Naive thymus-derived CD4-positive, alpha-beta T cell (primary cell): Measurements from ENCODE around the gene ACAT2. TPM values are rescaled to one million over a fixed set of nuclear protein-coding genes. Genes with fewer than 3 reads are reported as not detected.

Experiments
- ATAC-seq: fragments of 150-1000 bp; cut with Tn5 transposase; 2 replicates; pipeline ENCODE4 v1.10.0; 2021; ENCODE audit warnings: mild to moderate bottlenecking, moderate library complexity
- CTCF ChIA-PET: fragments of 350-600 bp; sonication (Branson Sonifier 250); formaldehyde crosslinking; loops from one replicate; lab custom pipeline; 2021; ENCODE audit warnings: antibody characterized with exemption; lab: Charles Lee
- POLR2A ChIA-PET: fragments of 350-600 bp; sonication (Branson Sonifier 250); formaldehyde crosslinking; loops from one replicate; lab custom pipeline; 2021; ENCODE audit warnings: antibody characterized with exemption, inconsistent platforms; lab: Charles Lee
- DNase-seq, 9 donors: peaks; one replicate each; pipeline versions ENCODE4 v3.0.0 to v3.0.0-alpha.2; 2020 to 2022; ENCODE audit warnings: mixed read lengths in 1 of 9
- H3K27ac ChIP-seq: one replicate; pipeline ENCODE4 v1.7.0; 2013; ENCODE audit warnings: mild to moderate bottlenecking, low read depth, low read length, moderate library complexity
- H3K27me3 ChIP-seq, 2 donors: one replicate each; pipeline ENCODE4 v1.7.0; 2013; ENCODE audit warnings: low read length in 2 of 2, mild to moderate bottlenecking in 2 of 2, moderate library complexity in 2 of 2; ENCODE audit not compliant: control insufficient read depth in 2 of 2, insufficient read depth in 2 of 2
- H3K36me3 ChIP-seq, 3 experiments: 1 replicate in 2 of 3; 2 replicates in 1 of 3; pipeline ENCODE4 v1.7.0; 2013; ENCODE audit warnings: low read length in 3 of 3, mild to moderate bottlenecking in 3 of 3, moderate library complexity in 1 of 3; ENCODE audit not compliant: insufficient read depth in 3 of 3, control insufficient read depth in 2 of 3
- H3K4me1 ChIP-seq, 2 donors: one replicate each; pipeline ENCODE4 v1.7.0; 2013; ENCODE audit warnings: low read length in 2 of 2, mild to moderate bottlenecking in 2 of 2, moderate library complexity in 1 of 2; ENCODE audit not compliant: control insufficient read depth in 2 of 2, insufficient read depth in 2 of 2
- H3K4me3 ChIP-seq: 2 replicates; pipeline ENCODE4 v1.7.0; 2013; ENCODE audit warnings: mild to moderate bottlenecking, low read length
- H3K9me3 ChIP-seq, 3 experiments: 1 replicate in 2 of 3; 2 replicates in 1 of 3; pipeline ENCODE4 v1.7.0; 2013; ENCODE audit warnings: low read length in 3 of 3; ENCODE audit not compliant: control insufficient read depth in 2 of 3
- H3K27ac Mint-ChIP-seq, 9 donors: one replicate each; pipeline ENCODE4 v1.8.0; 2020 to 2022; ENCODE audit warnings: mixed read lengths in 9 of 9, mild to moderate bottlenecking in 8 of 9, moderate library complexity in 5 of 9, inconsistent platforms in 2 of 9
- H3K27me3 Mint-ChIP-seq, 5 donors: one replicate each; pipeline ENCODE4 v1.8.0; 2021 to 2022; ENCODE audit warnings: mixed read lengths in 5 of 5, mild to moderate bottlenecking in 1 of 5
- H3K36me3 Mint-ChIP-seq, 5 donors: one replicate each; pipeline ENCODE4 v1.8.0; 2020 to 2022; ENCODE audit warnings: mixed read lengths in 5 of 5, mild to moderate bottlenecking in 3 of 5, inconsistent platforms in 1 of 5
- H3K4me1 Mint-ChIP-seq, 7 donors: one replicate each; pipeline ENCODE4 v1.8.0; 2020 to 2022; ENCODE audit warnings: mixed read lengths in 7 of 7, mild to moderate bottlenecking in 3 of 7, inconsistent platforms in 1 of 7
- H3K4me3 Mint-ChIP-seq, 10 donors: one replicate each; pipeline ENCODE4 v1.8.0; 2020 to 2022; ENCODE audit warnings: mild to moderate bottlenecking in 10 of 10, mixed read lengths in 10 of 10, moderate library complexity in 6 of 10, inconsistent platforms in 2 of 10
- H3K9me3 Mint-ChIP-seq, 11 donors: one replicate each; pipeline ENCODE4 v1.8.0; 2020 to 2022; ENCODE audit warnings: mixed read lengths in 11 of 11, mild to moderate bottlenecking in 4 of 11, inconsistent platforms in 1 of 11, moderate library complexity in 1 of 11
- intact Hi-C, 2 donors: fragments of 100-400 bp; cut with micrococcal nuclease; formaldehyde crosslinking; loops; one replicate each; pipeline ENCODE4 v1.15.1; 2023
- polyA plus RNA-seq, 2 donors: library from polyadenylated mRNA; unstranded; fragments of 300-500 nt; fragmentation: Illumina TruSeq; gene quantifications; one replicate each; pipeline ENCODE4 v1.2.3, GENCODE V29; 2021
- total RNA-seq, 6 experiments: library from RNA in 5 of 6; stranded (reverse) in 5 of 6; gene quantifications; 1 replicate in 5 of 6; 2 replicates in 1 of 6; pipeline ENCODE4 v1.2.3 and lab custom pipeline; 2021 to 2026

ACAT2 gene
- total and polyA plus RNA-seq, 7 experiments from 2014 or later: 18.5 to 53.9 (median 29.0) TPM

GRCh38 chr6:159778542-159779103, 16.8 kb downstream of the ACAT2 start:
- Mint-ChIP-seq H3K27ac (peak overlapping the region in 4 of 9 donors; percentile 14 to 64 (median 60)), H3K36me3 (peaks cover 17 to 65% (median 38%) of the 10 kb centered on the region in 5 donors), H3K9me3 (no peaks in the 10 kb centered on the region), H3K27me3 (no peaks in the 10 kb centered on the region), H3K4me3 (no peak overlapping the region), H3K4me1 (peaks cover 13 to 28% (median 20%) of the 10 kb centered on the region in 7 donors)
- Histone ChIP-seq H3K4me3 (no peak overlapping the region), H3K27me3 (no peaks in the 10 kb centered on the region), H3K27ac (no peak overlapping the region), H3K4me1 (peaks cover 0 to 7% of the 10 kb centered on the region in 2 donors), H3K36me3 (peaks cover 19 to 93% (median 29%) of the 10 kb centered on the region in 3 experiments), H3K9me3 (no peaks in the 10 kb centered on the region)
- no peak for DNase-seq
- no peak for ATAC-seq
- CTCF ChIA-PET: no interaction called here
- POLR2A ChIA-PET: interaction anchor here (1.3 kb wide), 1 partner anchor 17 kb away, joined by 3 read pairs; the partner anchor contains the start of gene ACAT2
- intact Hi-C loops: no loop called here

GRCh38 chr6:159788276-159788675, 26.4 kb downstream of the ACAT2 start:
- intact Hi-C loops: loop anchor here in 1 of 2 donors (2.0 to 5.0 kb wide), 2 partner anchors 229 to 674 kb away; no protein-coding TSS in a partner anchor
- ChIA-PET CTCF (interaction anchor here (0.7 to 0.9 kb wide), 2 partner anchors 14 to 154 kb away, joined by 3 to 4 read pairs; no protein-coding TSS in a partner anchor), POLR2A (interaction anchor here (0.6 to 6.1 kb wide), 8 partner anchors 15 to 1731 kb away, joined by 3 to 101 read pairs (median 8); partner anchors contain the start of genes ACAT2, SOD2 and WTAP)
- no peaks in the 10 kb centered on the region for H3K9me3 Mint-ChIP-seq
- no peak for ATAC-seq
- peaks cover 4 to 41% (median 29%) of the 10 kb centered on the region in 5 donors for H3K36me3 Mint-ChIP-seq
- H3K27ac Mint-ChIP-seq: peak overlapping the region; percentile 61 to 99 (median 86)
- peak overlapping the region; percentile 98 for H3K4me3 ChIP-seq
- H3K27me3 Mint-ChIP-seq: peaks cover 0 to 3% (median 0%) of the 10 kb centered on the region in 5 donors
- peak overlapping the region; percentile 94 for H3K27ac ChIP-seq
- no peaks in the 10 kb centered on the region for H3K9me3 ChIP-seq
- DNase-seq: peak in 1 of 9 donors; percentile 6
- H3K4me3 Mint-ChIP-seq: peak overlapping the region; percentile 87 to 100 (median 98)
- H3K36me3 ChIP-seq: peaks cover 5 to 37% (median 18%) of the 10 kb centered on the region in 3 experiments
- no peaks in the 10 kb centered on the region for H3K27me3 ChIP-seq
- H3K4me1 Mint-ChIP-seq: peaks cover 40 to 79% (median 68%) of the 10 kb centered on the region in 7 donors
- peaks cover 15 to 27% of the 10 kb centered on the region in 2 donors for H3K4me1 ChIP-seq

- peaks cover 0 to 3% (median 0%) of the 10 kb centered on the region in 5 donors for H3K27me3 Mint-ChIP-seq
- Histone ChIP-seq H3K27me3 (no peaks in the 10 kb centered on the region), H3K27ac (peak overlapping the region; percentile 94), H3K36me3 (peaks cover 5 to 33% (median 18%) of the 10 kb centered on the region in 3 experiments), H3K9me3 (no peaks in the 10 kb centered on the region), H3K4me1 (peaks cover 15 to 27% of the 10 kb centered on the region in 2 donors), H3K4me3 (peak overlapping the region; percentile 98)
- peak in 7 of 9 donors; percentile 2 to 40 (median 14) for DNase-seq
- ChIA-PET CTCF (interaction anchor here (0.6 to 2.1 kb wide), 5 partner anchors 15 to 153 kb away, joined by 3 to 6 read pairs (median 4); partner anchors contain the start of gene ACAT2), POLR2A (interaction anchor here (0.6 to 6.1 kb wide), 11 partner anchors 8 to 180 kb away, joined by 3 to 101 read pairs (median 9); partner anchors contain the start of genes ACAT2, IGF2R, SOD2 and WTAP)
- no peaks in the 10 kb centered on the region for H3K9me3 Mint-ChIP-seq
- no peak for ATAC-seq
- H3K4me3 Mint-ChIP-seq: peak overlapping the region; percentile 87 to 100 (median 98)
- peaks cover 4 to 37% (median 29%) of the 10 kb centered on the region in 5 donors for H3K36me3 Mint-ChIP-seq
- intact Hi-C loops: loop anchor here (1.0 to 5.0 kb wide), 10 partner anchors 27 to 731 kb away; partner anchors contain the start of genes ACAT2 (in 2 of the 2) and WTAP (in 2 of the 2)
- H3K4me1 Mint-ChIP-seq: peaks cover 40 to 78% (median 64%) of the 10 kb centered on the region in 7 donors
- peak overlapping the region; percentile 82 to 99 (median 96) for H3K27ac Mint-ChIP-seq
Observed at GRCh38 chr6:159788753-159789376, 27.0 kb downstream of the ACAT2 start.

GRCh38 chr6:159789377-159790148, 27.7 kb downstream of the ACAT2 start, which contains the start of gene TCP1:
Gene TCP1, minus strand, starts transcription at chr6:159789602. Its CDS starts 134 bp downstream, at chr6:159789468.
- Histone ChIP-seq H3K27me3 (no peaks in the 10 kb centered on the region), H3K36me3 (peaks cover 4 to 31% (median 14%) of the 10 kb centered on the region in 3 experiments), H3K9me3 (no peaks in the 10 kb centered on the region), H3K27ac (peak within 1 kb of the TSS; percentile 94), H3K4me3 (peak within 1 kb of the TSS; percentile 98), H3K4me1 (peaks cover 15 to 27% of the 10 kb centered on the region in 2 donors)
- Mint-ChIP-seq H3K27ac (peak within 1 kb of the TSS; percentile 95 to 99 (median 98)), H3K4me3 (peak within 1 kb of the TSS; percentile 94 to 100 (median 99)), H3K4me1 (peaks cover 41 to 83% (median 69%) of the 10 kb centered on the region in 7 donors), H3K27me3 (peaks cover 0 to 3% (median 0%) of the 10 kb centered on the region in 5 donors), H3K9me3 (no peaks in the 10 kb centered on the region), H3K36me3 (peaks cover 4 to 40% (median 32%) of the 10 kb centered on the region in 5 donors)
- DNase-seq (peak; percentile 87 to 99 (median 98)), ATAC-seq (peak; percentile 89)
- ChIA-PET POLR2A (interaction anchor here (0.6 to 6.1 kb wide), 25 partner anchors 7 to 227 kb away, joined by 3 to 101 read pairs (median 5); partner anchors contain the start of genes ACAT2, IGF2R, SOD2 and WTAP), CTCF (interaction anchor here (0.8 to 2.1 kb wide), 8 partner anchors 9 to 666 kb away, joined by 3 to 10 read pairs (median 3); partner anchors contain the start of gene ACAT2)
- intact Hi-C loops: loop anchor here (1.0 to 5.0 kb wide), 17 partner anchors 27 to 731 kb away; partner anchors contain the start of genes ACAT2 (in 2 of the 2), WTAP (in 2 of the 2), IGF2R (in 1 of the 2) and SOD2 (in 1 of the 2)

- POLR2A ChIA-PET: interaction anchor here (0.8 to 6.1 kb wide), 27 partner anchors 9 to 226 kb away, joined by 3 to 101 read pairs (median 4); partner anchors contain the start of genes ACAT2, IGF2R, SOD2 and WTAP
- intact Hi-C loops: loop anchor here (1.0 to 5.0 kb wide), 7 partner anchors 30 to 313 kb away; partner anchors contain the start of genes IGF2R (in 1 of the 2) and SOD2 (in 1 of the 2)
- Histone ChIP-seq H3K27me3 (no peaks in the 10 kb centered on the region), H3K9me3 (no peaks in the 10 kb centered on the region), H3K36me3 (peaks cover 0 to 23% (median 13%) of the 10 kb centered on the region in 3 experiments), H3K27ac (peak within 1 kb of the TSS; percentile 94), H3K4me1 (peaks cover 15 to 27% of the 10 kb centered on the region in 2 donors), H3K4me3 (peak within 1 kb of the TSS; percentile 98)
- Mint-ChIP-seq H3K27ac (peak within 1 kb of the TSS; percentile 95 to 99 (median 98)), H3K36me3 (peaks cover 4 to 37% (median 25%) of the 10 kb centered on the region in 5 donors), H3K4me1 (peaks cover 41 to 79% (median 66%) of the 10 kb centered on the region in 7 donors), H3K27me3 (peaks cover 0 to 3% (median 0%) of the 10 kb centered on the region in 5 donors), H3K9me3 (no peaks in the 10 kb centered on the region), H3K4me3 (peak within 1 kb of the TSS; percentile 94 to 100 (median 99))
- peak; percentile 84 for ATAC-seq
- CTCF ChIA-PET: interaction anchor here (0.7 to 2.1 kb wide), 10 partner anchors 8 to 665 kb away, joined by 3 to 10 read pairs (median 3); partner anchors contain the start of gene ACAT2
- peak; percentile 67 to 89 (median 85) for DNase-seq
Observed at GRCh38 chr6:159790149-159790955, 28.5 kb downstream of the ACAT2 start, which contains the start of gene MRPL18. Gene MRPL18, plus strand, starts transcription at chr6:159790467. Its CDS starts 121 bp downstream, at chr6:159790588.
